ENCODE data around the gene RIMBP2. TPM values are rescaled to one million over a fixed set of nuclear protein-coding genes. Genes with fewer than 3 reads are reported as not detected.

Gene RIMBP2
- total RNA-seq, 4 donors from 2014 or later, result 0.22 to 1.4 (median 1.2) TPM; not detected in 1

GRCh38 chr12:130350715-130351114, 365.4 kb downstream of the RIMBP2 start:
- H3K27me3 ChIP-seq, result peaks cover 0 to 3% of the 10 kb centered on the region in 2 donors
- H3K4me1 ChIP-seq, result no peaks in the 10 kb centered on the region
- H3K9me3 ChIP-seq, result no peaks in the 10 kb centered on the region
- DNase-seq (ENCODE audit: low spot score in 2 of 2), result no peak
- no peaks in the 10 kb centered on the region for H3K36me3 ChIP-seq
- no peak overlapping the region for H3K27ac ChIP-seq
- no peak overlapping the region for H3K4me3 ChIP-seq
- TF ChIP-seq POLR2A (IDR thresholded peaks at IDR 0.05), result no peak
- TF ChIP-seq CTCF (IDR thresholded peaks at IDR 0.05), result no peak
- 22 to 27% methylated on average over 2 of the region's 2 CpGs for WGBS, 2 donors

- Histone ChIP-seq H3K4me1 (no peaks in the 10 kb centered on the region), H3K9me3 (no peaks in the 10 kb centered on the region), H3K4me3 (no peak overlapping the region), H3K27ac (no peak overlapping the region), H3K27me3 (peaks cover 0 to 3% of the 10 kb centered on the region in 2 donors), H3K36me3 (no peaks in the 10 kb centered on the region)
- TF ChIP-seq EP300 (IDR thresholded peaks at IDR 0.05), result no peak
- no peak for TF ChIP-seq POLR2A (IDR thresholded peaks at IDR 0.05)
- TF ChIP-seq CTCF (IDR thresholded peaks at IDR 0.05), result no peak
- whole genome bisulfite sequencing, 2 donors, result 48 to 58% methylated on average over 7 of the region's 7 CpGs
- no peak for DNase-seq (ENCODE audit: low spot score in 2 of 2)
Observed at GRCh38 chr12:130347588-130347987, 368.5 kb downstream of the RIMBP2 start.

Other genes with a start within 250 kb of the RIMBP2 start
- gene STX2, start 123.0 kb upstream of the RIMBP2 start, total RNA-seq, result 10 to 100 TPM; 26.3 to 44.8 (median 33.6) TPM
- 100 to 1,000 TPM; 105 to 155 (median 124) TPM for gene RAN, start 155.8 kb upstream of the RIMBP2 start, total RNA-seq
- 100 to 1,000 TPM in 3 of 4 donors, 10 to 100 TPM in 1; 99.0 to 179 (median 125) TPM for gene ADGRD1, start 237.6 kb upstream of the RIMBP2 start, total RNA-seq

All from tibial nerve (tissue), 4 donors.